GM12865 (cell line): ENCODE measurements around the gene PCSK2.

Source experiments
- DNase-seq: peaks from one replicate; pipeline ENCODE4 v3.0.0; 2010; ENCODE audit warnings: low read depth
- H3K4me3 ChIP-seq: 2 replicates; pipeline ENCODE4 v1.5.1; 2011; ENCODE audit warnings: mild to moderate bottlenecking, low read depth, low read length, control low read depth
- CTCF ChIP-seq: IDR thresholded peaks from 2 replicates; pipeline ENCODE4 v1.5.1; 2011; ENCODE audit warnings: low read length, control low read depth, low read depth, inconsistent platforms; ENCODE audit not compliant: insufficient read depth; ENCODE audit errors: missing control alignments

Gene PCSK2

GRCh38 chr20:17380801-17381200 lies 154.0 kb downstream of the PCSK2 start:
- no peak for DNase-seq
- no peak for TF ChIP-seq CTCF
- H3K4me3 ChIP-seq, result no peak overlapping the region

- no peak for DNase-seq
- no peak overlapping the region for H3K4me3 ChIP-seq
- no peak for TF ChIP-seq CTCF
Observed at GRCh38 chr20:17381724-17382123, 154.9 kb downstream of the PCSK2 start.

DNA sequence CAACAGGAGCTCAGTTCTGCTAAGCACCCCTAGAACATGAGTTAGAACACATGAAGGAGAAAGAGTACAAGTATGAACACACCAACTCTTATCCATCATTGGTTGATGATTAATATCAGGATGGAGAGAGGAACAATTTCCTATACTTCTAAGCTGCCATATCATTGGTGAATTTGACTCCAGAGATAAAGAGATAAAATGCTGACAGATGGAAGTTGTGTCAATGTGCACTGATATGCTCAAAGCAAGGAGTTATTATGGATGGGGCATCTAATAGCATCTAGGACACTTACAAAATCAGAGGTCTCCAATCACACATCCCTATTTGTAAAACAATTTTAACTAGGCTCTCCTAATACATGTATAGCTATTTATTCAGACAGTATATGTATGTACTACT lies 159.0 kb downstream of the PCSK2 start:
- H3K4me3 ChIP-seq, result no peak overlapping the region
- TF ChIP-seq CTCF, result no peak
- no peak for DNase-seq

DNA sequence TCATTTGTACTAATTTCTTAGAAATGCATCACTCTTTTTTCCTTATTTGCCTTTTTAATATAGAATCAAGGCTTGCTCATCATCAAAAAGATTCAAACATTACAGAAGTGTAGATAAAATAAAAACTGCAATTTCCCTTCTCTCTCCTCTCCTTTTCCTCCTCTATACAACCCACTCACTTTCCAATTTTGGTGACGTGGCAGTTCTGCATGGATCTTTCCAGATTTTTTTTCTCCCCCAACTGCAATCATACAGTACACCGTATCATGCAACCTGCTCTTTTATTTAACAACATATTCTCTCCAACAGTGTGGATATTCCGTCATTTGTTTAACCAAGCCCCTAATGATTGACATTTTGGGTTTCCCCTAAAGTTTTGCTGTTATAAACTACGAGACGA lies 163.8 kb downstream of the PCSK2 start:
- H3K4me3 ChIP-seq, result no peak overlapping the region
- no peak for DNase-seq
- TF ChIP-seq CTCF, result no peak

DNA sequence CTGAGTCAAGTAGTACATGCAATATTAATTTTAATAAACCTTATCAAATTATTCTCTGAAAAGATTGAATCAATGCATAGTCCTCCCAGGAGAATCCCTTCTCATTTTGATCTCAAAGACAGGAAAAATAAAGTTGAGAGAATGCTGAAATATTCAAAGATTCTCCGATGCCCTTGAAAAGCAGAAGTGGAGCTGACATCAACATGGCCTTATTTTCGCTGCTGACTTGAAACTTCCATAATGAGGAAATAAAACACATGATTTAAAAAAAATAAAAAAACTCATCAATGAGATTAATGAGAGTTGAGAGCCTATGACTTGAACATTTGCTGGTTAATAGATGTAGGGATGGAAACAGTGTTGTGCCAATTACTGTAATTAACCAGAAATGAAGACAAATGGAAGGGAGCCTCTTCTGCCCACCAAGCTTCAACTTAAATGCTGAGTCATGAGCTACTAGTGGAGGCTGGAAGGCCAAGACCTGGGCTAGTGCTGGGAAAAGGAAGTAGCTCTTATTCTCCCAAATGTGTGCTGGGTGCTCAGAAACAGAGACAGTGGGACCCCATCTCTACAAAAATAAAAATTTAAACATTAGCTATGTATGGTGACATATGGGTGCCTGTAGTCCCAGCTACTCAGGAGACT lies 164.4 kb downstream of the PCSK2 start:
- H3K4me3 ChIP-seq, result no peak overlapping the region
- DNase-seq, result no peak
- TF ChIP-seq CTCF, result no peak

DNA sequence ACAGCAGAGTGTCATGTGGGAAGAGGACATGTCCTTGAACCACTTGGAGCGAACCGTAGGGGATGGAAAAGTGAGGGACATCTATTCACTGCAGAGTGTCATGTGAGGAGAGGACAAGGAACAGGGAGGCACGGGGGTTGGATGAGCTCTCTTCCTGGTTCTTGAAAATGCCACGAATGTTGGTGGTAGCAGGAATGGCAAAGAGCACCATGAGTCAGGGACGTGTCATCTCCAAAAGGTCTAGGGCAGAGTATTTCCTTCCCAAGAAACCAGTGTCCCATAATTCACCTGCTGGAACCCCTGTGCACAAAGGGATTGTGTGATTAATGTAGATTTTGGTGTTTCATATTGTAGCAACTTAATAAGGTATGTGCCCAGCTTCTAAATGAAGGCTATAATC lies 167.6 kb downstream of the PCSK2 start:
- DNase-seq, result no peak

More for the DNA sequence above, 167.6 kb downstream of the PCSK2 start:
- TF ChIP-seq CTCF, result no peak
- H3K4me3 ChIP-seq, result no peak overlapping the region
